IPS DF 6.9 (cell line): ENCODE results near the gene ZBTB37.
A peak's percentile ranks its signal among the peaks of the same experiment; 100 is the strongest.

Source experiments
- DNase-seq: peaks from one replicate; pipeline ENCODE4 v3.0.0-alpha.2; 2013; ENCODE audit warnings: low read depth, low spot score
- H3K27ac ChIP-seq: one replicate; pipeline ENCODE4 v1.5.1; 2013; ENCODE audit warnings: low read length, control low read depth
- H3K27me3 ChIP-seq: 2 replicates; pipeline ENCODE4 v1.6.1; 2013; ENCODE audit warnings: mild to moderate bottlenecking, low read length; ENCODE audit not compliant: control insufficient read depth, insufficient read depth
- H3K36me3 ChIP-seq: 2 replicates; pipeline ENCODE4 v1.6.1; 2013; ENCODE audit warnings: low read length; ENCODE audit not compliant: control insufficient read depth, insufficient read depth
- H3K4me1 ChIP-seq: 2 replicates; pipeline ENCODE4 v1.6.1; 2013; ENCODE audit warnings: low read length; ENCODE audit not compliant: control insufficient read depth, insufficient read depth
- H3K4me3 ChIP-seq: 2 replicates; pipeline ENCODE4 v1.5.1; 2013; ENCODE audit warnings: mild to moderate bottlenecking, low read length
- H3K9me3 ChIP-seq: 2 replicates; pipeline ENCODE4 v1.6.1; 2013; ENCODE audit warnings: low read length, inconsistent platforms; ENCODE audit not compliant: control insufficient read depth, insufficient read depth
- WGBS: extraction: QIAGEN DNeasy Blood & Tissue Kit; methylation state at CpG from one replicate; pipeline ENCODE4 v1.1.7; 2013; ENCODE audit warnings: mixed read lengths, missing lambda C conversion rate; ENCODE audit not compliant: insufficient read length, insufficient coverage; 5-methylcytosine and 5-hydroxymethylcytosine counted together

The ZBTB37 gene

GRCh38 chr1:173865468-173866164 is 2.6 kb upstream of the ZBTB37 start:
- Histone ChIP-seq H3K9me3 (no peaks in the 10 kb centered on the region), H3K27me3 (no peaks in the 10 kb centered on the region), H3K4me3 (peak overlapping the region; percentile 98; the same call in 1 of the 2 replicates), H3K36me3 (peaks cover 39% of the 10 kb centered on the region; the same call in 1 of the 2 replicates), H3K27ac (peak overlapping the region; percentile 25), H3K4me1 (no peaks in the 10 kb centered on the region)
- no CpG with 5 or more reads among the region's 4 CpGs for WGBS
- no peak for DNase-seq

- Histone ChIP-seq H3K4me1 (no peaks in the 10 kb centered on the region), H3K27me3 (no peaks in the 10 kb centered on the region), H3K4me3 (peak overlapping the region; percentile 98), H3K27ac (peak overlapping the region; percentile 25), H3K36me3 (peaks cover 39% of the 10 kb centered on the region; the same call in 1 of the 2 replicates), H3K9me3 (no peaks in the 10 kb centered on the region)
- no peak for DNase-seq
- WGBS, result no CpG with 5 or more reads among the region's 2 CpGs
These were observed 1.6 kb upstream of the ZBTB37 start for GRCh38 chr1:173866413-173867115.

GRCh38 chr1:173867141-173867752 is 933 bp upstream of the ZBTB37 start:
- H3K36me3 ChIP-seq, result peaks cover 39% of the 10 kb centered on the region; the same call in 1 of the 2 replicates
- no CpG with 5 or more reads among the region's 32 CpGs for WGBS
- no peaks in the 10 kb centered on the region for H3K4me1 ChIP-seq
- H3K27me3 ChIP-seq, result no peaks in the 10 kb centered on the region
- H3K27ac ChIP-seq, result peak overlapping the region; percentile 13
- H3K9me3 ChIP-seq, result no peaks in the 10 kb centered on the region
- DNase-seq, result no peak
- peak overlapping the region; percentile 98 for H3K4me3 ChIP-seq

GRCh38 chr1:173867753-173868265 is 371 bp upstream of the ZBTB37 start, which contains the start of gene GAS5:
TSS of gene GAS5 (minus strand) at chr1:173867989.
- no CpG with 5 or more reads among the region's 30 CpGs for WGBS
- peak; percentile 98 for DNase-seq
- H3K36me3 ChIP-seq, result peaks cover 39% of the 10 kb centered on the region; the same call in 1 of the 2 replicates
- H3K4me1 ChIP-seq, result no peaks in the 10 kb centered on the region
- H3K27ac ChIP-seq, result peak within 1 kb of the TSS; percentile 13
- H3K4me3 ChIP-seq, result peak within 1 kb of the TSS; percentile 98
- H3K27me3 ChIP-seq, result no peaks in the 10 kb centered on the region
- H3K9me3 ChIP-seq, result no peaks in the 10 kb centered on the region

- H3K9me3 ChIP-seq, result no peaks in the 10 kb centered on the region
- no peaks in the 10 kb centered on the region for H3K4me1 ChIP-seq
- WGBS, result no CpG with 5 or more reads among the region's 5 CpGs
- no peaks in the 10 kb centered on the region for H3K27me3 ChIP-seq
- no peak for DNase-seq
- peaks cover 31% of the 10 kb centered on the region; the same call in 1 of the 2 replicates for H3K36me3 ChIP-seq
- H3K27ac ChIP-seq, result no peak overlapping the region
- peak overlapping the region; percentile 87; the same call in 1 of the 2 replicates for H3K4me3 ChIP-seq
These were observed 810 bp downstream of the ZBTB37 start for GRCh38 chr1:173869021-173869359.

GRCh38 chr1:173870252-173871075 is 2.3 kb downstream of the ZBTB37 start:
- Histone ChIP-seq H3K36me3 (peaks cover 18% of the 10 kb centered on the region; the same call in 1 of the 2 replicates), H3K9me3 (no peaks in the 10 kb centered on the region), H3K27ac (no peak overlapping the region), H3K4me3 (no peak overlapping the region), H3K27me3 (no peaks in the 10 kb centered on the region), H3K4me1 (no peaks in the 10 kb centered on the region)
- DNase-seq, result no peak
- WGBS, result no CpG with 5 or more reads among the region's 15 CpGs

GRCh38 chr1:173871091-173871490 is 2.9 kb downstream of the ZBTB37 start:
- H3K4me1 ChIP-seq, result no peaks in the 10 kb centered on the region
- DNase-seq, result no peak
- peaks cover 14% of the 10 kb centered on the region; the same call in 1 of the 2 replicates for H3K36me3 ChIP-seq
- no peaks in the 10 kb centered on the region for H3K27me3 ChIP-seq
- H3K27ac ChIP-seq, result no peak overlapping the region
- H3K4me3 ChIP-seq, result no peak overlapping the region
- H3K9me3 ChIP-seq, result no peaks in the 10 kb centered on the region
- no CpG with 5 or more reads among the region's 5 CpGs for WGBS

GRCh38 chr1:173871500-173871899 is 3.3 kb downstream of the ZBTB37 start:
- peaks cover 10% of the 10 kb centered on the region; the same call in 1 of the 2 replicates for H3K36me3 ChIP-seq
- DNase-seq, result no peak
- H3K4me3 ChIP-seq, result no peak overlapping the region
- H3K27ac ChIP-seq, result no peak overlapping the region
- no CpG with 5 or more reads among the region's 2 CpGs for WGBS
- H3K27me3 ChIP-seq, result no peaks in the 10 kb centered on the region
- no peaks in the 10 kb centered on the region for H3K9me3 ChIP-seq
- H3K4me1 ChIP-seq, result no peaks in the 10 kb centered on the region

- Histone ChIP-seq H3K4me1 (no peaks in the 10 kb centered on the region), H3K4me3 (no peak overlapping the region), H3K9me3 (no peaks in the 10 kb centered on the region), H3K27ac (no peak overlapping the region), H3K27me3 (no peaks in the 10 kb centered on the region), H3K36me3 (peaks cover 2% of the 10 kb centered on the region; the same call in 1 of the 2 replicates)
- WGBS, result 100% methylated on average over 3 of the region's 5 CpGs
- no peak for DNase-seq
These were observed 8.6 kb downstream of the ZBTB37 start for GRCh38 chr1:173876732-173877131.

GRCh38 chr1:173878251-173878650 is 10.1 kb downstream of the ZBTB37 start:
- Histone ChIP-seq H3K4me3 (no peak overlapping the region), H3K27ac (no peak overlapping the region), H3K27me3 (no peaks in the 10 kb centered on the region), H3K9me3 (no peaks in the 10 kb centered on the region), H3K36me3 (peaks cover 2% of the 10 kb centered on the region; the same call in 1 of the 2 replicates), H3K4me1 (no peaks in the 10 kb centered on the region)
- no peak for DNase-seq
